GM18858 (cell line): ENCODE data around the gene PPFIA2.
A peak's percentile ranks its signal among the peaks of the same experiment; 100 is the strongest.

Experiments
- ATAC-seq: cut with Tn5 transposase; IDR thresholded peaks from one replicate; pipeline ENCODE4 v1.9.1; 2021; ENCODE audit not compliant: unreplicated experiment

The PPFIA2 gene

DNA sequence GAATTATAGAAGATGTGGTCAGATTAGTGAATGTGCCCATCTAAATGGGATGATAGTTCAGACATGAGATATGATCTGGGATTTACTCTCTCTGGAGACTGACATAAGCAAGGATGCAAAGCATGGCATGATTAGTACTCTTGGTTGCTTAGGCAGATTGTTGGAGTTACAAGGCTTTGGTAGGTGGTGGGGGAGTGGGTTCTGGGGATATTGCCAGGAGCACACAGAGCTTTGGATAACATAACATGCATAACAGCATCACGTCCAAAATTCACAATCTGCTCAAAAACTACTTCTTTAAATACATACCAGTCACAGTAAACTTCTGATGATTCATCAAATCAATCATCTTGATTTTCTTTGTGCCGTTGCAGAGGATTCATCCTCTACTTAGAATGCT lies 393.9 kb downstream of the PPFIA2 start:
- ATAC-seq: no peak

GRCh38 chr12:81360916-81361315 lies 398.2 kb downstream of the PPFIA2 start:
- ATAC-seq: no peak

DNA sequence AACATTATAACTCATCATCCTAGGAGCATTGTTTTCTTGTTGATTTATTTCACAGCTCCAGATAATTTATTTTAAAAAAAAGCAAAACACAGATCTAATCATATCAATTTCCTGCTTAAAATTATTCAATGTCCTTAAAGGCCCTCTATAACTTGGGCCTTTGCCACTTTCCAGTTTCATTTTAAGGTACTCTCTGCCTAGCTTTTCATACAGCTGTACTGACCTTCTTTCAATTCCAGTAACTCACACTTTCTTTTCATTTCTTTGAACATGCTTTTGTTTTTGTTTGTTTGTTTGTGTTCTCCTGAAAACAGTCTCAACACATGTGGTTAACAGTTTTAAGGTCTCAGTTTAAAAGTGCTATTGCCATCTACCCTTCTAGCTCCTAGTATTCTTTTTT lies 399.4 kb downstream of the PPFIA2 start:
- ATAC-seq: no peak

GRCh38 chr12:81354327-81354932 lies 404.7 kb downstream of the PPFIA2 start:
- ATAC-seq: no peak

DNA sequence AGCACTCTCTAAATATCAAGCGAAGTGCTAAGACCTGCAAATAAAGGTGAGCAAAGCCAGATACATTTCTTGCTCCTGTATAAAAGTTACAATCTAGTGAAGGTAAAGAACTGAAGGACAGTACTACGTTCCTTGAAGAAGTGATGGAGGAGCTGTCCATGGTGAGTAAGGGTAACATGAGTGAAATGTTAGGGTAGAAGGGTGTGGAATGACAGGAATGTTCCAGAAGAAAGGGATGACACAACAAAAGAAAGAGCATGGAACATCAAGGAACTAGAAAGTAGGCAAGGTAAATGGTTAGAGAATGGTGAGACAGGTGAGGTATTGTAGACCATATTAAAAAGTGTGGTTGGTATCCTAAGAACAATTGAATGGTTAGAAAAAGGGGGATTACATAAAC lies 408.8 kb downstream of the PPFIA2 start:
- no peak for ATAC-seq

DNA sequence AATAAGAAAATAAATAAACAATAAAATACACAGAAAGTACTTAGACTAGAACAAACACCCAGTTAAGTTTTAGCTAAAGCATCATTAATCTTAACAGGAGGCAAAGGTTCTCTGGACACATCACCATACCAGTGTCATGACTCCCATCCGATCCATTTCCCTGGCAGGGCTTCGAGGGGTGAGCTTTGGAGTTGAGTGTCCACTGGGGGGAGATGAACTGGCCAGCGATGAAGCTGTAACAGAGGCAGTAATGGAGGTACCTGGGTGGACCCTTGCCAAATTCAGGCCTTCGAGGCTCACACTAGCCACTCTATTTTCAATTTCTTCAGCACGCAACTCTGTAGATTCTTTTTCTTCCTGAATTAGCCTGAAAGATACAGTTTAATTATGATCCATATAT lies 411.7 kb downstream of the PPFIA2 start:
- no peak for ATAC-seq

DNA sequence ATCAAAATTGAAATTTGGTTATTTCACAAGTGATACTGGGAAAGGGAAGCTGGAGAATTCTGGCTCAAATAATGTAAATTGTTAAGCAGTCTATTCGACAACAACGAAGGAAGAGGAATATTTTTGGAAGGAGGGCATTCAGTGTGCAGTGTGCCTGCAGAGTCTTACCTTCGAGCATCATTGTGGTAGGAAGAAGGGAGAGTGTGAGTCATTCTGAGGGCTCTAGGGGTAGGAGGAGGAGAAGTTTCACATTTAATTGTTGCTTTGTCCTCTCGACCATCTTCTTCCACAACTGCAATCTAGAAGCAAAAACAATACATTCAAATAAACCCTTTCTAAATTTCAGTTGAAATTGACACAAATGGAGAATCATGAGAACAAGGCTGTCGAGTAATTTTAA lies 418.2 kb downstream of the PPFIA2 start:
- ATAC-seq: no peak

DNA sequence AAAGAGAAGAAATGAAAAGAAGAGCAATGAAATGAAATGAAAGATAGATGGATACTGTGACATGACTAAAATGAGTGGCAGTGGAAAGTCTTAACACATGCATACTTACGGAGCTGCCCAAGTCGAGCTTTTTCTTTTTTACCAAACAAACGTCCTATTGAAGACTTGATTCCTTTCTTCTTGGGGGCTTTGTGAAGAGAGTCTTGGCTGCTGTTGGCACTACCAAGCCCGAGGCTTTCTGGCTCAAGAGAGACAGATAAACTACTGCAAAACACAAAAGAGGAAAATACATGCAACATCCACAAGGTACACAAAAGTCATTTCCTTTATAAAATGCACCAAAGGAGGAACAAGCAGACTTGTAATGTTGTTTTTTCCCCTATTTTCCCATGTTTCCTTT lies 420.1 kb downstream of the PPFIA2 start:
- ATAC-seq: no peak

GRCh38 chr12:81337886-81338285 lies 421.3 kb downstream of the PPFIA2 start:
- ATAC-seq: no peak

- ATAC-seq: no peak
Observed at GRCh38 chr12:81333812-81334211, 425.3 kb downstream of the PPFIA2 start.

DNA sequence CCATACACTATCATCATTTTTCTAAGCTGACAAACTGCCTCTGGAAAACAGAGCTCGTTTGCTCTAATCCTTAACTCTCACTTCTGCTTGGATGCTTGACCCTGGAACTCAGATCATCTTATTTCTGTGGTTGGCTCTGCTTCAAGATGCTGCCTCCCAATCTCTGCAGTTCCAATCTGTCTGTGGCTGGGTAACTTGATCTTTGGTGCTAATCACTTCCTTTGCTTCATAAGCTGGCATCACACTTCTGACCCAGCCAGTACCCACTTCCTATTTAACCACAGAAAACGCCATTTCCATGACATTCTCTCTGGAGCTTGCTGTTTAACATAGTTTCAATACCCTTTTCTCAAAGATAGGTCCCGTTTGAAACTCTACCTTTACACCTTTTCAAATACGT lies 427.1 kb downstream of the PPFIA2 start:
- ATAC-seq: no peak

DNA sequence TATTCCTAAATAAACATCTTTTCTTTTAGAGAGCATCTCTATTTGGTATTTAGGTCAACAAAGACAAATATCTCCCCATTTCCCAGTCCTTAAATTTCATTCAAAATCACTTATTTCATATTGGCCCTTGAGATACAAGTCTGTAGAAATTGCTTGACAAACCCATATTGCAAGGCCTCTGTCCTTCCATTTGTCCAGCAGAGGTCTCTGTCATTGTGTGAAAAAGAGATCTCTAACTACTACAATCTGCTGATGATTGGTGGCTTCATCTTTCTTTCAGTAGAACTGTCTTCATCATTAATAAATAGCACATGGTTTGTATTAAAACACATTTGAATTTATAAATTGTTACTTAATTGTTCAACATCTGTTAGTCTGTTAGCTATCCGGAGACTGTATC lies 428.7 kb downstream of the PPFIA2 start:
- no peak for ATAC-seq

- peak; percentile 68 for ATAC-seq
Observed at GRCh38 chr12:81329085-81329484, 430.1 kb downstream of the PPFIA2 start.

DNA sequence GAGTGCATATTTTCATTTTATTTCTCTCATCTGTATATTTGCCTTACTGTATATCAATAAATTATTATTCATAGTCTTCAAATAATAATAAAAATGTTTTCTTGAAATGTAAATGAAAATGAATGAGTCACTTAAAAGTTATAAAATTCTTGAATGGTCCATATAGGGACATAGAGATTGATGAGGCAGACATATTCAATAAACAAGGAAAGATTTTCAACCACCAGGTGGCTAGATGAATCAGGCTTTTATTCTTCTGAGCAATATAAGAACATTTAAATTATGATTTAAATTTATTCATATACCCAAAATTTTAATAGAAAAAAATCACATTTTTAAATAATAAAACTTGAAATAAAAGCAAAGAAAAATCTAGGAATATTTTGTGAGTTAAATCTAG lies 431.7 kb downstream of the PPFIA2 start:
- no peak for ATAC-seq

GRCh38 chr12:81325086-81325485 lies 434.1 kb downstream of the PPFIA2 start:
- ATAC-seq: no peak

DNA sequence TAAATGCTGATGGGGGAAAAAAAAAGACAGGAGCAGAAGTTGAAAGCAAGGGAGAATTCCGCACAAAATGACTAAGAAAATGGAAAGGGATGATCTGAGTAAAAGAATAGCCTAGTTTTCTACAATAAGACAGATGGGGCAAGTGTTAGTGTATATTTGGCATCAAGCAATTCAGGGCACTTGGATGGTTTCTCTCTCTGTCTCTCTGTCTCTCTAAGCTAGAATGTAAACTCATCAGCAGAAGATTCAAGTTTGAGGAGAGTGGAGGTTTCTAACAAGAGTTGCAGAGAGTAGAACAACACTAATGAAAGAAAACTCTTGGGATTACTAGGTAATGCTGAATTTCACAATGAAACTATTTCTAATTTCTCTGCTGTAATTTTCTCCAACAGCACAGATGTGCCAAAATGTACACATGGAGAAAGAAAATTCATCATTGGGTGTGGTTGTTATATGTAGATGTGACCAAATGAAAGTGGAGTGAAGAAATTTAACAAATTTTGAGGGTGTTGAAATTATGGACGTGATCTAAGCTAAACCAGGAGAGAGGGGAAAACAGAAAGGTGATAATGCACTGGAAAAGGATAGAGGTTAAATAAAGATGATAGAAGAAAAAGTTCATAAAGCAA lies 444.1 kb downstream of the PPFIA2 start:
- ATAC-seq: no peak

DNA sequence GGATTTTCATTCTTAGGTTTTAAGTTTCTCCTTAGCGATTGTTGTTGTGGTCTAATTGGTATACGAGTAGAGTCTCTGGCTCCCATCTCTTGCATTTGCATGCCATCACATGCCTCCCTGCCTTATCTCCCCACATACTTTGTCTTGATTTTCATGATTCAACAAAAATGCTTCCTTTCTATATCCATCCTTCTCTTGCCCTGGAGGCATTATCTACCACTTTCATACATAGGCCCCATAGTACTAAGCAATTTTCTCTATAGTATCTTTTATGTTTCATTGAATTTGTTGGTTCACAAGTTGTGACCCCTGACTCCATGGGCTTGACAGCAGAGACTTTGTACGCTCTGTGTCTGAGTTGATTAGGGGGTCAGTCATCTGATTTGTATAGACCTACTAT lies 455.2 kb downstream of the PPFIA2 start:
- no peak for ATAC-seq

DNA sequence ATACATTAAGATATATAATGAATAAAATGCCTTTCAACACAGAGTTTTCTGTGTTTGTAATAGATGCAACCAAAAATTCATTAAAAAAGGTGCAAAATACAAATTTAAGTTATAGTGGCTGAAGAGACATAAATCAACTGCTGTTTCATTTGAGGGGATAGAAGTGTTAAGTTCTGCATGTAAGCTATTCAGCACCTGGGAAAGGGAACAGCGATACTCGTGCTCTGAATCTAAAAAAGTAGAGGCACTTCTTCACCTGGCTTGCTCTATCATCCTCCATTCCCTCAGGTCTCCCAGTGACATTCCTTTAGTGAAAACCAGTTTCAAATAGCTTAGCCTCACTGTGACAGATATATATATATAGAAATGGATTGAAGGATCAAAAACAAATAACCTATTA lies 458.7 kb downstream of the PPFIA2 start:
- ATAC-seq: no peak

GRCh38 chr12:81297601-81298000 lies 461.5 kb downstream of the PPFIA2 start:
- no peak for ATAC-seq

GRCh38 chr12:81296556-81297305 lies 462.4 kb downstream of the PPFIA2 start:
- no peak for ATAC-seq

DNA sequence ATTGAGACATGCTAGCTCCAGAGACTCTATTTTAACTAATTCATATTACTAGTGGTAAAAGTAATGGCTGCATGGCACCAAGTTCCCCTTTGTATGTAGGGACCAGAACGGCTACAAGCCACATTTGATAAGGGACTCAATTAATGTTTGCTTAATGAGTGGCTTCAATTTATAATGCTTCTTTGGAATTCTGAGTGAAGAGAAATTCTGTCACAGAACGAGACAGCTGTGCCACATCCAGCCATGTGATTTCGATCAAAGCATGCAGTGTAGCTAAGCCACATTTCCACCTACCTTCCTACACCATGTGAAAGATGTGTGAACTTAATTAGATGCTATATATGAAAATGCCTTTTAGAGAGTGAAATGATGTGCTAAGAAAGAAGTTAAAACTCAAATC lies 463.9 kb downstream of the PPFIA2 start:
- no peak for ATAC-seq
